GM21528 (cell line): ENCODE data around the gene H2BK1.

Source experiments
- ATAC-seq: cut with Tn5 transposase; IDR thresholded peaks from one replicate; pipeline ENCODE4 v1.9.1; 2021; ENCODE audit warnings: mild to moderate bottlenecking, moderate library complexity; ENCODE audit not compliant: unreplicated experiment, low FRiP score

The H2BK1 gene

GRCh38 chr7:151185762-151186639 is 24.3 kb downstream of the H2BK1 start:
- no peak for ATAC-seq

DNA sequence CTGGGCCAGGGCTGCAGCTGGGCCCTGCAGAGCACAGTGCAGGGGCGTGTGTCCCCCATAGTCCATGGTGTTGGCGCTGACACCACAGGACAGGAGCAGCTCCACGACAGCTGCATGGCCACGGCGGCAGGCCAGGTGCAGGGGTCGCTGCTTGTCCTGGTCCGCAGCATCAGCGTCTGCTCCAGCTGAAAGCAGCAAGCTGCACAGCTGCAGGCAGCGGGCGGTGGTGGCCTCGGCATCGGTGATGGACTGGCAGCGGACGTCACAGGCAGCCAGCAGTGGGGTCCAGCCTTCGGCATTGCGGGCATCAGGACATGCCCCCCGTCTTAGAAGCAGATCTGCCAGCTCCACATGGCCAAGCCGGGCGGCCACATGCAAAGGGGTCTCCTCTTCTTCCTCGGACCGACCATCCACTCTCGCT is 29.3 kb downstream of the H2BK1 start:
- no peak for ATAC-seq

DNA sequence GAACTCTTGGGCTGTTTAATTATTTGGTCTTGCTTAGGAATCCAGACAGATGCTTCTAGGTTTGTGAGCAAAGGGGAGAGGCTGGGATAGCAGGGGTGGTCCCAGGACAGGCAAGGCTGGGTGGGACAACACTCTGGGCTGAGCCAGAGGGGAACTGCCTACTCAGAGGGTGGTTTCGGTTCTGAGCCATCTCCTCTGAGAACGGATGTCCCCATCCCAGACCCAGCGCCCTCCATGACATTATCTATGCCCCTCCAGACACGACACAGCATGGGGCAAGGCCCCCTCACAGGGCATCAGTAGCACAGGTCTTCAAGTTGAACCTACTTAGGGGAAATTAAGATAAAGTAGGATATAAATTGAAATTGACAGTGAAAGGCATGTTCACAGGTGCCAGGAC is 30.3 kb downstream of the H2BK1 start:
- ATAC-seq: no peak

DNA sequence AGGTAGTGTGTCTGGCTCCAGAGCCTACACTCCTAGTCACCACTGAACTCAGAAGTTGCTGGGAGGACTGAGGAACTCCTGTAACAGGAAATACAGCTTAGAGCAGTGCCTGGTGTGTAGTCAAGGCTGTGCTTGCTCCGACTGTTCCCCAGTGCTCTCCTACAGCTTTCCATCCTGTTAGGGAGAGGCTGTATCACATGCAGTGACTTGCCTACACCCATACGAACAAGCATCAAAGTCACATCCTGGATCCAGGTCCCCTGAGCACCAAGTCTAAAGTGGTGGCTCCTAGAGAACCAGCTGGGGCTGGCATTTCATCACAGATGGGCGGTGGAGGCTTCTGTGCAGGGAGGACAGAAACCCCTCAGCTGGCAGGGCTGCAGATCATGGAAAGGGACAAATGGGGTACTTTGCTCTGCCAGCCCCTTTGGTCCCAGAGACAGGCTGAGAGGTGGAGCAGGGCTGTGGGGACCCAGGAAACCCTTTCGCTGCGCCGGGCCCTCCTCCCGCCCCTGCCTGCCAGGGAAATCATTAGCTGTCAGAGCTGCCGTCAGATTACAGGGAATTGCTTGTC is 30.9 kb downstream of the H2BK1 start:
- no peak for ATAC-seq

DNA sequence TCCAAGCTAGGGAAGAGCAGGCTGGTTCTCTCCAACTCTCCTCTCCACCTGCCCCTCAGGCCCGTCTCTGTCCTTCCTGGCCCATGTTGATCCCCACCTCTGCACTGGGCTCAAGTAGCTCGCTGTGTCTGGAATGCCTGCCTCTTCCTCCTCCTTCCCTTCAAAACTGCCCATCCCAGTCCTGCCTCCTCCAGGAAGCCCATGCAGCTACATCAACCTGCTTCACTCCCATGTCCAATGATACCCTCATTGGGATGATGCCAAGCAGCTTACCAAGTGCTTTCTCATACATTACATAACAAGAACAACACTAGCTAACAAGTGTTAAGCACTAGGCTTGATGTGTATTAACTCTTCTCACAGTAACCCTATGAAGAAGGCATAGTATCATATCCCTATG is 31.5 kb downstream of the H2BK1 start:
- no peak for ATAC-seq

DNA sequence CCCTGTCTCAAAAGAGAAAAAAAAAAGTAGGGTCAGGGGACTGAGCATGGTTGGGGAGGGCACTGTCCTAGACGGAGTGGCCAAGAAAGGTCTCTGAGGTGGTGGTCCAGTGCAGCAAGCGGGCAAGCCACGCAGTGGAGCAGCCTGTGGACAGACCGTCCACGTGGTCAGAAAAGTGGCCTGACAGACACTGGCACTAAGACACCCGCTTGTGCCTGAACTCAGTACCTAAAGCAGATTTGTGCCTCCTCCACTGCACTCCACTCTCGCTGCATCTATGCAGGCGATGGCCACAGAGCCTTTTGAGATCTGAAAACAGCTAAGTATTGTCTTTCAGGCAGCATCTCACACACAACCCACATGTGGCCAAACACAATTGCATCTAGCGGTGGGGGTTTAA is 32.1 kb downstream of the H2BK1 start:
- no peak for ATAC-seq

- no peak for ATAC-seq
These were observed 33.0 kb downstream of the H2BK1 start for GRCh38 chr7:151177310-151177709.

- no peak for ATAC-seq
These were observed 33.9 kb downstream of the H2BK1 start for GRCh38 chr7:151176401-151176800.

- ATAC-seq: no peak
These were observed 34.4 kb downstream of the H2BK1 start for GRCh38 chr7:151175793-151176311.

GRCh38 chr7:151175047-151175792 is 35.1 kb downstream of the H2BK1 start:
- ATAC-seq: no peak

GRCh38 chr7:151174246-151175046 is 35.8 kb downstream of the H2BK1 start:
- no peak for ATAC-seq

- ATAC-seq: no peak
These were observed 36.7 kb downstream of the H2BK1 start for GRCh38 chr7:151173386-151174245.

- no peak for ATAC-seq
These were observed 37.8 kb downstream of the H2BK1 start for GRCh38 chr7:151172273-151173141.

DNA sequence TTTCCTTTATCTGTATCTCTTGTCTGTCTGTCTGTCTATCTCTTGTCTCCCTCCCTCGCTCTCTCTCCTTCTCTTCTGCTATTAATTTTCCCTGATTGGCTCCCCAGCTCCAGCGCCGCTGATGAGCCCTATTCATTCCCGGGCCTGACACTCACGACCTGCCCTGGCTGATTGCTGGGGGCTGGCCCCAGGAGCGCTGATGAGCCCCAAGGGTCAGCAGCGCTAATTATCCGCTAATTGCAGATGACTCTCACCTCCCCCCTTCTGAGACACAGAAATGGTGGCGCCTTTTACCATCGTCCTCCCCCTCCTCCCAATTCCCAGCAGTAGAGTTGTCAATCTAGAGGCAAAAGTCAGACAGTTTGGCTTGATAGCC is 41.5 kb downstream of the H2BK1 start:
- no peak for ATAC-seq

- ATAC-seq: no peak
These were observed 42.1 kb downstream of the H2BK1 start for GRCh38 chr7:151168003-151168786.

GRCh38 chr7:151167197-151167961 is 42.9 kb downstream of the H2BK1 start, which contains the start of gene GBX1:
Gene GBX1, minus strand, starts transcription at chr7:151167694. Its CDS starts 146 bp downstream, at chr7:151167548.
- no peak for ATAC-seq

DNA sequence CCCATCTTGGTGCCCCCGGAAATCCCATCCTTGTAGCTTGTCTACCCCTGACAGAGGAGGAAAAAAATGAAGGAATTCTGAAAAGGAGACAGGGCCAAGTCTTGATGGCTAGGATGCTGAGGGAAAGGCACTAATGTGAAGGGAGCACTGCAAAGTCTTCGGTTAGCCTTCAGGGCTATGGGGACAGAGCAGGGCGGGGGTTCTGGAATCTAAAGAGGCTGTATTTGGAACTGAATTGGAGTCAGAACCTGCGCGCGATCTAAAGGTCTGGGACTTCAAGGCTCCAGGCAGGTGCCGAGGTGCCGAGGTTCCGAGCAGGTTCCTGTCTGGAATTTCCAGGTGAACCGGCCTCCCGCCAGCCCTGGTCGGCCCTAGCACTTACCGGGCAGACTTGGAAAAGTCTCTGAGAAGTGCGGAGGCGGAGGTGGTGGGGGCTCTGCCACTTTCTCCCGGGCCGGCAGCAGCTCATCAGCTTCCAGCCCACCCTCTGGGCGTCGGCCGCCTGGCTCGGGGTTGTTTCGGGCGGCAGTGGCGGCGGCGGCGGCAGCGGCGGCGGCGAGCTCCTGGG is 43.6 kb downstream of the H2BK1 start:
- no peak for ATAC-seq
